Tibial nerve (tissue), 3 donors: ENCODE measurements around the gene DYRK4.

Experiments used
- POLR2A ChIP-seq, 2 donors: fragments of 450-650 bp; IDR thresholded peaks; one replicate each; pipeline ENCODE4 v1.6.1; 2017; ENCODE audit warnings: antibody characterized with exemption in 2 of 2, mild to moderate bottlenecking in 2 of 2, moderate library complexity in 2 of 2
- TF ChIP-seq, protein P1 (sequence below), 5 experiments: fragments of 200-600 bp in 3 of 5; fragments of 450-650 bp in 2 of 5; sonication (generic) in 3 of 5; IDR thresholded peaks; one replicate each; pipeline ENCODE4 v1.5.1; 2016 to 2019; ENCODE audit warnings: antibody characterized with exemption in 5 of 5, mild to moderate bottlenecking in 3 of 5, moderate library complexity in 2 of 5

DNA sequence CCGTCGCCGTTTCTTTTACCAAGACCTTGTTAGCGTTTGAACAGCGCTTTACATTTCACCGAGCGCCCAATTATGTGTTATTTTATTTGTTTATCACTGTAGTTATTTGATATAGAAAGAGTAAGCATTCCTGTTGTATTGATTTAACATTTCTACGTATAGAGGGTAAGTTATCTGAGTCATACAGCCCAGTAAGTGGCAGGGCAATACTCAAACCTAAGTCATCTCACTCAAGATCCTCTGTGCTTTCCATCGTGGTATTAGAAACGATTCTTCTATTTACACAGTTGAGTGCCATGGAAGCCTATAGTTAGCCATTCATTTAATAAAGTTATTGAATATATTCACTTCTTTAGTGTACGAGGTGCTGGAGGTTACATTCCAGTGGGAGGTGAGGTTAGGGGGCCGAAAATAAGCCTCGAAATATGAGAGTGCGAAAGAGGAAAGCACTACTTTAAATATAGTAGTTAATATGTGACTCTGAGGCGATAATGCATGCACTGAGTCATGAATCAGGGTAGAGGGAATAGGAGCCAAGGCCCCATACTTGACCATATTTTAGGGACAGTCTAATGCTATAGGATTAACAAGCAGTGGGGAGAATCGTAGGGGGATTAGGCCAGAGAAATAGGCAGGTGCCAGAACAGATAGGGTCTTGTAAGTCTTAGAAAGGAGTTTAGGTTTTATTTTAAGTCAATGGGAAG, 22.7 kb upstream of the DYRK4 start:
- TF ChIP-seq, protein P1, sequence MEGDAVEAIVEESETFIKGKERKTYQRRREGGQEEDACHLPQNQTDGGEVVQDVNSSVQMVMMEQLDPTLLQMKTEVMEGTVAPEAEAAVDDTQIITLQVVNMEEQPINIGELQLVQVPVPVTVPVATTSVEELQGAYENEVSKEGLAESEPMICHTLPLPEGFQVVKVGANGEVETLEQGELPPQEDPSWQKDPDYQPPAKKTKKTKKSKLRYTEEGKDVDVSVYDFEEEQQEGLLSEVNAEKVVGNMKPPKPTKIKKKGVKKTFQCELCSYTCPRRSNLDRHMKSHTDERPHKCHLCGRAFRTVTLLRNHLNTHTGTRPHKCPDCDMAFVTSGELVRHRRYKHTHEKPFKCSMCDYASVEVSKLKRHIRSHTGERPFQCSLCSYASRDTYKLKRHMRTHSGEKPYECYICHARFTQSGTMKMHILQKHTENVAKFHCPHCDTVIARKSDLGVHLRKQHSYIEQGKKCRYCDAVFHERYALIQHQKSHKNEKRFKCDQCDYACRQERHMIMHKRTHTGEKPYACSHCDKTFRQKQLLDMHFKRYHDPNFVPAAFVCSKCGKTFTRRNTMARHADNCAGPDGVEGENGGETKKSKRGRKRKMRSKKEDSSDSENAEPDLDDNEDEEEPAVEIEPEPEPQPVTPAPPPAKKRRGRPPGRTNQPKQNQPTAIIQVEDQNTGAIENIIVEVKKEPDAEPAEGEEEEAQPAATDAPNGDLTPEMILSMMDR (IDR thresholded peaks at IDR 0.05) = no peak
- TF ChIP-seq POLR2A (IDR thresholded peaks at IDR 0.05) = no peak
